ENCODE results near the gene ANAPC2. TPM values are rescaled to one million over a fixed set of nuclear protein-coding genes. Genes with fewer than 3 reads are reported as not detected.

The ANAPC2 gene
- total RNA-seq, 1 experiment from 2014 or later: 95.4 TPM

DNA sequence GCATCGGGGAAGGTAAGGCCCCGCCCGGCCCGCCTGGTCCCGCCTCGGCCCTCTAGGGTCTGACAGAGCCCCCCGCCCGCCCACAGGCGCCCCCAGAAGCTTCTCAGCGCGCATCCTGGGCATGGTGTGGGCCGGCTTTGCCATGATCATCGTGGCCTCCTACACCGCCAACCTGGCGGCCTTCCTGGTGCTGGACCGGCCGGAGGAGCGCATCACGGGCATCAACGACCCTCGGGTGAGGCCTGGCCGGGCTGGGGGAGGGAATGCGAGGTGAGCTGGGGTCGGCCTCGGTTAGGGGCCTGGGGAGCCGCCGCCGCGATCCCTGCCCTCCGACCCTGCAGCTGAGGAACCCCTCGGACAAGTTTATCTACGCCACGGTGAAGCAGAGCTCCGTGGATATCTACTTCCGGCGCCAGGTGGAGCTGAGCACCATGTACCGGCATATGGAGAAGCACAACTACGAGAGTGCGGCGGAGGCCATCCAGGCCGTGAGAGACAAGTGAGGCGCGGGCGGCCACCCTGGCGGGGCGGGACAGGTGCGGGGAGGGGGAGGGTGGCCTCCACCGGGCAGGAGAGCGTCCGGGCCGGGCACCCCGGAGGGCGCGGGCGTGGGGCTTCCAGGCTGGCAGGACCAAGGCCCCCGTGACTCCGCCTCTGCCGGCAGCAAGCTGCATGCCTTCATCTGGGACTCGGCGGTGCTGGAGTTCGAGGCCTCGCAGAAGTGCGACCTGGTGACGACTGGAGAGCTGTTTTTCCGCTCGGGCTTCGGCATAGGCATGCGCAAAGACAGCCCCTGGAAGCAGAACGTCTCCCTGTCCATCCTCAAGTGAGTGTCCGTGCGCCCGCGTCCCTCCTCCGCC lies 25.6 kb downstream of the ANAPC2 start:
- H3K27me3 ChIP-seq (ENCODE audit: insufficient read depth, low read depth): no peaks in the 10 kb centered on the region
- no peak overlapping the region for H2AFZ ChIP-seq
- H3K36me3 ChIP-seq (ENCODE audit: low read depth): no peaks in the 10 kb centered on the region
- no peak overlapping the region for H3K4me2 ChIP-seq
- no peak for TF ChIP-seq EZH2 (IDR thresholded peaks at IDR 0.05; ENCODE audit: low read depth)
- TF ChIP-seq, protein P1, sequence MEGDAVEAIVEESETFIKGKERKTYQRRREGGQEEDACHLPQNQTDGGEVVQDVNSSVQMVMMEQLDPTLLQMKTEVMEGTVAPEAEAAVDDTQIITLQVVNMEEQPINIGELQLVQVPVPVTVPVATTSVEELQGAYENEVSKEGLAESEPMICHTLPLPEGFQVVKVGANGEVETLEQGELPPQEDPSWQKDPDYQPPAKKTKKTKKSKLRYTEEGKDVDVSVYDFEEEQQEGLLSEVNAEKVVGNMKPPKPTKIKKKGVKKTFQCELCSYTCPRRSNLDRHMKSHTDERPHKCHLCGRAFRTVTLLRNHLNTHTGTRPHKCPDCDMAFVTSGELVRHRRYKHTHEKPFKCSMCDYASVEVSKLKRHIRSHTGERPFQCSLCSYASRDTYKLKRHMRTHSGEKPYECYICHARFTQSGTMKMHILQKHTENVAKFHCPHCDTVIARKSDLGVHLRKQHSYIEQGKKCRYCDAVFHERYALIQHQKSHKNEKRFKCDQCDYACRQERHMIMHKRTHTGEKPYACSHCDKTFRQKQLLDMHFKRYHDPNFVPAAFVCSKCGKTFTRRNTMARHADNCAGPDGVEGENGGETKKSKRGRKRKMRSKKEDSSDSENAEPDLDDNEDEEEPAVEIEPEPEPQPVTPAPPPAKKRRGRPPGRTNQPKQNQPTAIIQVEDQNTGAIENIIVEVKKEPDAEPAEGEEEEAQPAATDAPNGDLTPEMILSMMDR (conservative IDR thresholded peaks at IDR 0.05): no peak
- no peak for DNase-seq
- no peaks in the 10 kb centered on the region for H4K20me1 ChIP-seq (ENCODE audit: insufficient read depth)
- no TSS peak for BruUV-seq (replicated peaks)
- ChIA-PET POLR2A (ENCODE audit: unreplicated experiment) (interaction anchor here (0.6 kb wide), 1 partner anchor 26 kb away, joined by 4 read pairs; the partner anchor contains the start of gene SSNA1), CTCF (interaction anchor here (0.5 to 1.0 kb wide), 3 partner anchors 26 to 123 kb away, joined by 3 to 4 read pairs (median 4); no protein-coding TSS in a partner anchor)
- intact Hi-C loops (cut with micrococcal nuclease; ENCODE audit: unreplicated experiment): no loop called here
- H3F3A ChIP-seq (ENCODE audit: insufficient read depth, low read depth): 0 out of 2 replicates have a peak, but pooled peaks cover 5% of the 10 kb centered on the region
- H3K4me3 ChIP-seq: no peak overlapping the region
- H3K9me3 ChIP-seq (ENCODE audit: insufficient read depth, low read depth): no peaks in the 10 kb centered on the region
- H3K4me1 ChIP-seq (replicated peaks; ENCODE audit: insufficient read depth): no peaks in the 10 kb centered on the region
- H3K9me2 ChIP-seq (ENCODE audit: insufficient read depth): no peaks in the 10 kb centered on the region
- H3K79me2 ChIP-seq (ENCODE audit: low read depth): no peaks in the 10 kb centered on the region
- H3K27ac ChIP-seq: no peak overlapping the region

DNA sequence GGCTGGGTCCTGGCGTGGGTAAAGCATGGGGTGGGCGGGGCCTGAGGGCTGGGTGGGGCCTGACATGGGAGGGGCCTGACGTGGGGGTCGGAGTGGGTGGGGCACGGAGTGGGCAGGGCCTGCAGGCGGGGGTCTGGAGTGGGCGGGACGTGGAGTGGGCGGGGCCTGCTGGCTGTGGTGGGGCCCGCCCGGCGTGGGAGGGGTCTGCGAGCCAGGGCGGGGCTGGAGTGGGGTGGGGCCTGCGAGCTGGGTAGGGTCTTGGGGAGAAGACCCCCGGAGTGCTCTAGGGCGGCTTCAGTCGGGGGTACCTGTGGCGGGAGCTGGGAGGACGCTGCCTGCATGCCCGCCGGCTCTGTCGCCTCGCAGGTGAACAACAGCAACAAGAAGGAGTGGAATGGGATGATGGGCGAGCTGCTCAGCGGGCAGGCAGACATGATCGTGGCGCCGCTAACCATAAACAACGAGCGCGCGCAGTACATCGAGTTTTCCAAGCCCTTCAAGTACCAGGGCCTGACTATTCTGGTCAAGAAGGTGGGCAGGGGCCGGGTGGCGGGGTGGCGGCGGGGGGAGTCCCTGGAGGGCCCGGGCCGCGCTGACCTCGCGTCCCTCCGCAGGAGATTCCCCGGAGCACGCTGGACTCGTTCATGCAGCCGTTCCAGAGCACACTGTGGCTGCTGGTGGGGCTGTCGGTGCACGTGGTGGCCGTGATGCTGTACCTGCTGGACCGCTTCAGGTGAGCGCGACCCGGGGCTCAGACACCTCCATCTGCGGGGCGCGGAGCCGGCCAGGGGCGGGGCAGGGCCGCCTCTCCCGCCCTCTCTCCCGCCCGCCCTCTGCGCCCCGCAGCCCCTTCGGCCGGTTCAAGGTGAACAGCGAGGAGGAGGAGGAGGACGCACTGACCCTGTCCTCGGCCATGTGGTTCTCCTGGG lies 26.5 kb downstream of the ANAPC2 start:
- CTCF ChIA-PET: no interaction called here
- Histone ChIP-seq H3K79me2 (ENCODE audit: low read depth) (no peaks in the 10 kb centered on the region), H3K4me2 (no peak overlapping the region), H3K4me1 (replicated peaks; ENCODE audit: insufficient read depth) (no peaks in the 10 kb centered on the region), H3K4me3 (no peak overlapping the region), H3F3A (ENCODE audit: insufficient read depth, low read depth) (peaks cover 5% of the 10 kb centered on the region; the same call in 1 of the 2 replicates), H3K9me2 (ENCODE audit: insufficient read depth) (no peaks in the 10 kb centered on the region), H3K27me3 (ENCODE audit: insufficient read depth, low read depth) (no peaks in the 10 kb centered on the region), H3K36me3 (ENCODE audit: low read depth) (no peaks in the 10 kb centered on the region), H3K9me3 (ENCODE audit: insufficient read depth, low read depth) (no peaks in the 10 kb centered on the region), H4K20me1 (ENCODE audit: insufficient read depth) (no peaks in the 10 kb centered on the region), H3K27ac (no peak overlapping the region), H2AFZ (no peak overlapping the region)
- BruUV-seq (replicated peaks): no TSS peak
- POLR2A ChIA-PET (ENCODE audit: unreplicated experiment): no interaction called here
- intact Hi-C loops (cut with micrococcal nuclease; ENCODE audit: unreplicated experiment): no loop called here
- no peak for DNase-seq
- TF ChIP-seq, protein P1 (conservative IDR thresholded peaks at IDR 0.05): no peak
- no peak for TF ChIP-seq EZH2 (IDR thresholded peaks at IDR 0.05; ENCODE audit: low read depth)

DNA sequence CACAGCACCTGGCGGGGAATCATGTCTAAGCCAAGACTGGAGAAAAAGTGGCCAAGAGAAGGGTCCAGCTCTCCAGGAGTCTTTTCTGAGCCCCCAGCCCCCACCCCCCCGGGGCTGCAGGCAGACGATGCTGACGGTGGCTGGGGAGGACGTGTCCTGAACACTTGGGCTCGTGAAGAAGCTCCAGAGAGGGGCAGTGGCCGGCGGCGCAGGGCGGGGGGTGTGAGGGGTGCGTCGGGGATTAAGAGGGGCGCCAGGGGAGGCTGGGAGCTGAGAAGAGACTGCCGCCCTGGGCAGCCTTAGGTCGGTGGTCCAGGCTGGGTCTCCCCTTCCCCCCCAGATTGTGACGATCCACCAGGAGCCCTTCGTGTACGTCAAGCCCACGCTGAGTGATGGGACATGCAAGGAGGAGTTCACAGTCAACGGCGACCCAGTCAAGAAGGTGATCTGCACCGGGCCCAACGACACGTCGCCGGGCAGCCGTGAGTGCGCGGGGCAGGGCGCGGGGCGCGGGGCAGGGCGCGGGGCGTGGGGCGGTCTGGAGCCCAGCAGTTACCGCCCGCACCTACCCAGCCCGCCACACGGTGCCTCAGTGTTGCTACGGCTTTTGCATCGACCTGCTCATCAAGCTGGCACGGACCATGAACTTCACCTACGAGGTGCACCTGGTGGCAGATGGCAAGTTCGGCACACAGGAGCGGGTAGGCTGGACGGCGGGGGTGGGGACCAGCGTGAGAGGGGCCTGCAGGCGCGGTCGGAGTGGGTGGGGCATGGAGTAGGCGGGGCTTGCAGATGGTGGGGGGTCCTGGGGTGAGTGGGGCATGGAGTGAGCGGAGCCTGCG lies 27.4 kb downstream of the ANAPC2 start:
- Histone ChIP-seq H3K4me2 (no peak overlapping the region), H3K27me3 (ENCODE audit: insufficient read depth, low read depth) (no peaks in the 10 kb centered on the region), H3K27ac (no peak overlapping the region), H4K20me1 (ENCODE audit: insufficient read depth) (no peaks in the 10 kb centered on the region), H3K79me2 (ENCODE audit: low read depth) (no peaks in the 10 kb centered on the region), H3K4me3 (no peak overlapping the region), H2AFZ (no peak overlapping the region), H3F3A (ENCODE audit: insufficient read depth, low read depth) (no peaks in the 10 kb centered on the region; the same call in 1 of the 2 replicates), H3K9me2 (ENCODE audit: insufficient read depth) (no peaks in the 10 kb centered on the region), H3K36me3 (ENCODE audit: low read depth) (no peaks in the 10 kb centered on the region), H3K4me1 (replicated peaks; ENCODE audit: insufficient read depth) (no peaks in the 10 kb centered on the region), H3K9me3 (ENCODE audit: insufficient read depth, low read depth) (no peaks in the 10 kb centered on the region)
- no TSS peak for BruUV-seq (replicated peaks)
- DNase-seq: no peak
- ChIA-PET POLR2A (ENCODE audit: unreplicated experiment) (no interaction called here), CTCF (no interaction called here)
- intact Hi-C loops (cut with micrococcal nuclease; ENCODE audit: unreplicated experiment): no loop called here
- TF ChIP-seq, protein P1 (conservative IDR thresholded peaks at IDR 0.05): no peak
- TF ChIP-seq EZH2 (IDR thresholded peaks at IDR 0.05; ENCODE audit: low read depth): no peak

Data from PC-9 (cell line).